Aorta (tissue), 5 donors: ENCODE data around the gene ERICH4. TPM values are rescaled to one million over a fixed set of nuclear protein-coding genes. Genes with fewer than 3 reads are reported as not detected.

Experiments used
- ATAC-seq: fragments of 200-7000 bp; cut with Tn5 transposase; one replicate; pipeline ENCODE4 v1.9.1; 2022; ENCODE audit warnings: moderate library complexity; ENCODE audit not compliant: low FRiP score
- DNase-seq, 2 donors: peaks; one replicate each; pipeline ENCODE4 v3.0.0-alpha.2; 2020
- H3K27ac ChIP-seq, 2 donors: one replicate each; pipeline ENCODE4 v1.5.1; 2013; ENCODE audit warnings: low read length in 2 of 2, mild to moderate bottlenecking in 2 of 2, moderate library complexity in 2 of 2, control low read depth in 1 of 2, inconsistent platforms in 1 of 2, low read depth in 1 of 2
- H3K27me3 ChIP-seq, 2 donors: one replicate each; pipeline ENCODE4 v1.6.1; 2013; ENCODE audit warnings: control low read depth in 1 of 2, low read length in 1 of 2, mild to moderate bottlenecking in 1 of 2, moderate library complexity in 1 of 2; ENCODE audit not compliant: insufficient read depth in 2 of 2, control insufficient read depth in 1 of 2
- H3K36me3 ChIP-seq, 2 donors: one replicate each; pipeline ENCODE4 v1.6.1; 2013; ENCODE audit warnings: control low read depth in 1 of 2, low read length in 1 of 2, mild to moderate bottlenecking in 1 of 2; ENCODE audit not compliant: insufficient read depth in 2 of 2, control insufficient read depth in 1 of 2
- H3K4me1 ChIP-seq, 2 donors: one replicate each; pipeline ENCODE4 v1.6.1; 2013; ENCODE audit warnings: low read length in 2 of 2, control low read depth in 1 of 2, mild to moderate bottlenecking in 1 of 2, moderate library complexity in 1 of 2; ENCODE audit not compliant: insufficient read depth in 2 of 2, control insufficient read depth in 1 of 2
- H3K4me3 ChIP-seq, 2 donors: one replicate each; pipeline ENCODE4 v1.5.1; 2013; ENCODE audit warnings: low read length in 2 of 2, control low read depth in 1 of 2, mild to moderate bottlenecking in 1 of 2
- H3K9me3 ChIP-seq: one replicate; pipeline ENCODE4 v1.6.1; 2013; ENCODE audit warnings: mild to moderate bottlenecking, low read length; ENCODE audit not compliant: control insufficient read depth
- WGBS, 2 donors: extraction: QIAGEN DNeasy Blood & Tissue Kit; methylation state at CpG; one replicate each; pipeline ENCODE4 v1.1.7; 2013; 5-methylcytosine and 5-hydroxymethylcytosine counted together
- intact Hi-C, 2 donors: fragments of 100-400 bp; cut with DNase I; formaldehyde crosslinking; loops; one replicate each; pipeline versions ENCODE4 v1.14.2 to v1.15.0; 2022
- polyA plus RNA-seq, 2 donors: library from polyadenylated mRNA; stranded (reverse); fragments of 200-250 nt; gene quantifications; one replicate each; pipeline ENCODE4 v1.2.3, GENCODE V29; 2013
- total RNA-seq, 2 donors: library from RNA; stranded (reverse); fragmentation: NEBNext Ultra II Directional; extraction: Animal tissue kit (Norgen Biotek cat#: 25700); gene quantifications; one replicate each; pipeline ENCODE4 v1.2.1, GENCODE V29; 2021
- donor health status: healthy with polysubstance abuse.
- donor health status: Bipolar disorder and iron deficiency.
- donor health status: DM: no; HTN: no; CAD: no.
- donor health status: DM: no; HTN: no; CAD: no.
- donor health status: DM: yes; HTN: yes; CAD: no.

ERICH4 gene
- total and polyA plus RNA-seq, 4 donors, result 13.4 TPM; not detected in 3

- no peaks in the 10 kb centered on the region for H3K9me3 ChIP-seq
- peaks cover 0 to 6% of the 10 kb centered on the region in 2 donors for H3K4me1 ChIP-seq
- no peak overlapping the region for H3K27ac ChIP-seq
- no peak for DNase-seq
- no peaks in the 10 kb centered on the region for H3K27me3 ChIP-seq
- ATAC-seq, result no peak
- no peak overlapping the region for H3K4me3 ChIP-seq
- no peaks in the 10 kb centered on the region for H3K36me3 ChIP-seq
- intact Hi-C loops, result no loop called here
- 85 to 88% methylated on average over 23 of the region's 23 CpGs for WGBS, 2 donors
Measured at GRCh38 chr19:41410336-41411054, 32.5 kb upstream of the ERICH4 start.

GRCh38 chr19:41411100-41411967, 31.6 kb upstream of the ERICH4 start:
- no peak overlapping the region for H3K4me3 ChIP-seq
- ATAC-seq (no peak), DNase-seq (no peak)
- no peak overlapping the region for H3K27ac ChIP-seq
- H3K27me3 ChIP-seq, result no peaks in the 10 kb centered on the region
- H3K36me3 ChIP-seq, result peaks cover 0 to 2% of the 10 kb centered on the region in 2 donors
- intact Hi-C loops, result no loop called here
- WGBS, 2 donors, result 61 to 73% methylated on average over 9 of the region's 9 CpGs
- no peaks in the 10 kb centered on the region for H3K9me3 ChIP-seq
- peaks cover 0 to 6% of the 10 kb centered on the region in 2 donors for H3K4me1 ChIP-seq

- Histone ChIP-seq H3K27me3 (no peaks in the 10 kb centered on the region), H3K4me3 (no peak overlapping the region), H3K27ac (no peak overlapping the region), H3K9me3 (no peaks in the 10 kb centered on the region), H3K4me1 (peaks cover 0 to 6% of the 10 kb centered on the region in 2 donors), H3K36me3 (peaks cover 0 to 2% of the 10 kb centered on the region in 2 donors)
- peak; percentile 27 for ATAC-seq
- intact Hi-C loops, result no loop called here
- DNase-seq, result no peak
- 62 to 84% methylated on average over 9 to 11 of the region's 11 CpGs for WGBS, 2 donors
Measured at GRCh38 chr19:41411968-41412265, 31.0 kb upstream of the ERICH4 start.

GRCh38 chr19:41412953-41413352, 30.0 kb upstream of the ERICH4 start:
- WGBS, 2 donors, result 94 to 97% methylated on average over 5 of the region's 5 CpGs
- peaks cover 0 to 6% of the 10 kb centered on the region in 2 donors for H3K4me1 ChIP-seq

GRCh38 chr19:41413947-41414346, 29.0 kb upstream of the ERICH4 start:
- Histone ChIP-seq H3K4me1 (peaks cover 0 to 6% of the 10 kb centered on the region in 2 donors), H3K9me3 (no peaks in the 10 kb centered on the region), H3K36me3 (peaks cover 0 to 3% of the 10 kb centered on the region in 2 donors), H3K27ac (no peak overlapping the region), H3K4me3 (no peak overlapping the region), H3K27me3 (no peaks in the 10 kb centered on the region)
- WGBS, 2 donors, result 88 to 90% methylated on average over 10 of the region's 10 CpGs
- DNase-seq (no peak), ATAC-seq (no peak)
- intact Hi-C loops, result no loop called here

More at GRCh38 chr19:41412953-41413352, 30.0 kb upstream of the ERICH4 start:
- H3K27ac ChIP-seq, result no peak overlapping the region
- peaks cover 0 to 2% of the 10 kb centered on the region in 2 donors for H3K36me3 ChIP-seq
- intact Hi-C loops, result no loop called here
- ATAC-seq, result no peak
- no peak overlapping the region for H3K4me3 ChIP-seq
- no peaks in the 10 kb centered on the region for H3K9me3 ChIP-seq
- DNase-seq, result no peak
- no peaks in the 10 kb centered on the region for H3K27me3 ChIP-seq

GRCh38 chr19:41414461-41414860, 28.5 kb upstream of the ERICH4 start:
- WGBS, 2 donors, result 87 to 88% methylated on average over 9 of the region's 9 CpGs
- ATAC-seq (no peak), DNase-seq (no peak)
- Histone ChIP-seq H3K27ac (no peak overlapping the region), H3K4me1 (peaks cover 0 to under 1% of the 10 kb centered on the region in 2 donors), H3K9me3 (no peaks in the 10 kb centered on the region), H3K27me3 (no peaks in the 10 kb centered on the region), H3K36me3 (peaks cover 0 to 6% of the 10 kb centered on the region in 2 donors), H3K4me3 (no peak overlapping the region)
- intact Hi-C loops, result no loop called here

GRCh38 chr19:41415154-41415571, 27.8 kb upstream of the ERICH4 start:
- intact Hi-C loops, result no loop called here
- Histone ChIP-seq H3K4me3 (no peak overlapping the region), H3K27ac (no peak overlapping the region), H3K4me1 (no peaks in the 10 kb centered on the region), H3K9me3 (no peaks in the 10 kb centered on the region), H3K36me3 (peaks cover 0 to 8% of the 10 kb centered on the region in 2 donors), H3K27me3 (no peaks in the 10 kb centered on the region)
- DNase-seq (no peak), ATAC-seq (no peak)
- 87 to 90% methylated on average over 9 of the region's 9 CpGs for WGBS, 2 donors

- DNase-seq (no peak), ATAC-seq (no peak)
- Histone ChIP-seq H3K36me3 (peaks cover 0 to 8% of the 10 kb centered on the region in 2 donors), H3K9me3 (no peaks in the 10 kb centered on the region), H3K27me3 (no peaks in the 10 kb centered on the region), H3K27ac (no peak overlapping the region), H3K4me3 (no peak overlapping the region), H3K4me1 (no peaks in the 10 kb centered on the region)
- intact Hi-C loops, result no loop called here
- 94% methylated on average over 12 of the region's 12 CpGs for WGBS, 2 donors
Measured at GRCh38 chr19:41416194-41416674, 26.7 kb upstream of the ERICH4 start.
